ENCODE results near the gene SFSWAP. TPM values are rescaled to one million over a fixed set of nuclear protein-coding genes. Genes with fewer than 3 reads are reported as not detected.

The SFSWAP gene
- total RNA-seq, 1 donor: 59.0 TPM

DNA sequence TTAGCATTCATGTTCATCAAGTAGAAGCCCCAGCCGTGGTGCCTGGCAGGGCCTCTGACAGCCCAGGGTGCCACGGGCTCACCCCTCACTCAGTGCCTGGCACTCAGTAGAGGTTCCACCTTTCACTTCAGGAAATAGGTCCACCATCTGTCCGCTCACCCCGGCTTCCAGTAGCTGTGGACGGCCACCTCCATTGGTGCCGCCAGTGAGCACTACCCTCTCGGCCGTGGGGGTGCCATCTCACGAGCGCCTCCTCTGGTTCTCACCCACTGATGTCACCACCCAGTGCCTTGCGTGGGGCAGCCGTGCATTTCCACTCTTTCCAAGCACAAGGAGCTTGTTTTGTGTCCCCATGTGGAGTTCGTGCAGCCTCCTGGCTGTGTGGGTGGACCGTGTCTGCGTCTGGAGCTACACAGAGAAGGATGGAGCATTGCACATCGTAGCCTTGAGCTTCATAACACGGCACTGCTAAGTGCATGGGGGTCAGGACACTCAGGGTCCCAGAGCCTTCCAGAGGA lies 76.3 kb downstream of the SFSWAP start:
- H3K4me1 ChIP-seq (ENCODE audit: insufficient read depth, low read length): no peaks in the 10 kb centered on the region
- no peaks in the 10 kb centered on the region for H3K27me3 ChIP-seq (ENCODE audit: insufficient read depth, low read length)
- H3K4me3 ChIP-seq (ENCODE audit: low read length): no peak overlapping the region
- no peaks in the 10 kb centered on the region for H3K9me3 ChIP-seq (ENCODE audit: low read depth, low read length)

DNA sequence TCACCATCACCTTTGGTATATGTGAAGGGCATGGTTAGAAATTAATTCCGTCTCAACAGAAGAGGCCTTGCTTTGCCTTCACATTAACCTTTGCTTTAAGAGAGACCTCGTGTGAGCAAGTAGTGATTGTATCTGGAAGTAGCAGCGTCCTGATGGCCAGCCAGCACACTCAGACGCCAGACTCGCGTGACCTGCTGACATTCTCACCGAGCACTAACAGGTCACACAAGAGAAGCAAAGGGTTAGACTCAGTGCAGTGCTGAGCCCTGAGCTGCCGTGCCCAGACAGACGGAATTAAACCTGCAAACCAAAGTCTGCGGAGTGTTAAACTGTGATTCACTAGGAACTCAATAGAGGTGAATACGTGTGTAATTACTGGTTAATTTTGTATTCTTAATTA lies 77.2 kb downstream of the SFSWAP start:
- no peaks in the 10 kb centered on the region for H3K9me3 ChIP-seq (ENCODE audit: low read depth, low read length)
- no peaks in the 10 kb centered on the region for H3K4me1 ChIP-seq (ENCODE audit: insufficient read depth, low read length)
- H3K4me3 ChIP-seq (ENCODE audit: low read length): no peak overlapping the region
- H3K27me3 ChIP-seq (ENCODE audit: insufficient read depth, low read length): no peaks in the 10 kb centered on the region

DNA sequence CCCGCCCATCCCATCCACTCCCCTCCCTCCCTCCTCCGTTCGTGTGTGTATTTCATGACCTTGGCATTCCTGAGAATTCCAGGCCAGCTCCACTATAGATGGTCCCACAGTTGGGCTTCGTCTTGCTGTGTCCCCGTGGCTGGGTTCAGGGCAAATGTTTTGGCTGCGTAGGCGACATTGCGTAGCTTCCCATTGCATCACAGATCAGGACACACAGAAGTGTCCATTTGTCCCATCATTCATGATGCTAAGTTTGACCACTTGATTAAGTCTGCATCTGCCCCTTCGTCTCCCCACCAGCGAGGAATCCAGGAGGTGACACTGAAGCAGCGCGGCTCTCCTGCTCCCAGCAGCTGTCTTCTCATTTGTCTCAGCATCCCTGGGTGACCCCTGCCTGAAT lies 78.7 kb downstream of the SFSWAP start:
- H3K4me3 ChIP-seq (ENCODE audit: low read length): no peak overlapping the region
- H3K9me3 ChIP-seq (ENCODE audit: low read depth, low read length): no peaks in the 10 kb centered on the region
- no peaks in the 10 kb centered on the region for H3K4me1 ChIP-seq (ENCODE audit: insufficient read depth, low read length)
- no peaks in the 10 kb centered on the region for H3K27me3 ChIP-seq (ENCODE audit: insufficient read depth, low read length)

DNA sequence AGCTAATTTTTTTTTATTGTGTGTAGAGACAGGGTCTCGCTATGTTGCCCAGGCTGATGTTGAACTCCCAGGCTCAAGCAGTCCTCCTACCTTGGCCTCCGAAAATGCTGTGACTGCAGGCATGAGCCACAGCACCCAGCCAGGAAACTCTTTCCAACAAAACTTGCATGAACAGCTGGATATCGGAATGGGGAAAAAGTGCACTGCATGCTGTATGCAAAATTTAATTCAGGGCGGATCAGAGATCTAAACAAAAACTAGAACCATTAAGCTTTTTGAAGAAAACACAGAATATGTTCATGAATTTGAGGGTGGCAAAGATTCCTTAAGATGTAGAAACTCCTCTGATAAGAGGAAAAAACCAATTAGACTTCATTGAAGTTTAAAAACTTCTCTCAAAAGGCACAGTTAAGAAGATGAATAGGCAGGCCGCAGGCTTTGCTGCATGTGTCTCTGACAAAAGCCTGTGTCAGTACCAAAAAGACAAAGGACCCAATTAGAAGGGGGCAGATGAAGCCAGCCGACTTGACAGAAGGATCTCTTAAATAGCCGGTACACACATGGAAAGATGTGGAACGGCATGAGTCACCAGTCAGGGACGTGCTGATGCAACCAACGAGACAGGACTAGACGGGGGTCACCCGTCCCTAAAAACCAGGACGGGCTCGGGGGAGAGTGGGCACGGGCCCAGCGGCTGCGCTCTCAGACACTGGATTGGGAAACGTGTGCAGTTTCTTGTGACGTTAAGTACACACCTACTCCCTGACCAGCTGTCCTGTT lies 82.5 kb downstream of the SFSWAP start:
- Histone ChIP-seq H3K9me3 (ENCODE audit: low read depth, low read length) (no peaks in the 10 kb centered on the region), H3K4me3 (ENCODE audit: low read length) (no peak overlapping the region), H3K4me1 (ENCODE audit: insufficient read depth, low read length) (peaks cover 6% of the 10 kb centered on the region), H3K27me3 (ENCODE audit: insufficient read depth, low read length) (no peaks in the 10 kb centered on the region)

DNA sequence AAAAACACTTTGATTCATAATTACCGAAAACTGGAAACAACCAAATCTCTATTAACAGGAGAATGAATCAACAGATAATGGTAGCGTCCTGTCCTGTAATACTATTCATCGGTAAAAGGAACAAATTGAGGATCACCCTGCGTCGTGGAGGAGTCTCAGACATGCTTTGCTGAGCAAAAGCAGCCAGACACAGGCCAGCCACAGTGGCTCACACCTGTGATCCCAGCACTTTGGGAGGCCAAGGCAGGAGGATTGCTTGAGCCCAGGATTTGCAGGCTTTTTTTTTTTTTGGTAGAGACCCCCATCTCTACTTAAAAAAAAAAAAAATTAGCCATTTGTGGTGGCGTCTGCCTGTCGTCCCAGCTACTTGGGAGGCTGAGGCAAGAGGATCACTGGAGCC lies 83.2 kb downstream of the SFSWAP start:
- Histone ChIP-seq H3K4me1 (ENCODE audit: insufficient read depth, low read length) (peaks cover 6% of the 10 kb centered on the region), H3K4me3 (ENCODE audit: low read length) (no peak overlapping the region), H3K27me3 (ENCODE audit: insufficient read depth, low read length) (no peaks in the 10 kb centered on the region), H3K9me3 (ENCODE audit: low read depth, low read length) (no peaks in the 10 kb centered on the region)

DNA sequence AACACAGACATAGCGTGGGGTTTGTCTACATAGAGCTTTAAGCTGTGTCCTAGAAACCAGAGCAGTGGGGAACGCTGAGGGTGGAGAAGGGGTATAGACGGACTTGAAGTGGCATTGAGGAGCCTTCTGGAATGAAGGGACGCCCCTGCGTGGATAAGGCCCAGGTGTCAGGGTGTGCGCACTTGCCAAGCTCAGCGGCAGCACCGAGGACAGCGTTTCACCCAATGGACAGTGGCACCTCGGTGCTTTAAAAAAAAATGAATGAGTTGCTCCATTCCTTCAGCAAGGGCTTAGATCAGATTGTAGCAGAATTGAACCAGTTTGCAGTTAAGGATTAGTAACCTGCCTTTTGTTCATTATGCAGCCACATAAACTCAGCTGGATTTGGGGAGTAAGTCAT lies 83.7 kb downstream of the SFSWAP start:
- Histone ChIP-seq H3K27me3 (ENCODE audit: insufficient read depth, low read length) (no peaks in the 10 kb centered on the region), H3K9me3 (ENCODE audit: low read depth, low read length) (no peaks in the 10 kb centered on the region), H3K4me3 (ENCODE audit: low read length) (no peak overlapping the region), H3K4me1 (ENCODE audit: insufficient read depth, low read length) (peaks cover 6% of the 10 kb centered on the region)

DNA sequence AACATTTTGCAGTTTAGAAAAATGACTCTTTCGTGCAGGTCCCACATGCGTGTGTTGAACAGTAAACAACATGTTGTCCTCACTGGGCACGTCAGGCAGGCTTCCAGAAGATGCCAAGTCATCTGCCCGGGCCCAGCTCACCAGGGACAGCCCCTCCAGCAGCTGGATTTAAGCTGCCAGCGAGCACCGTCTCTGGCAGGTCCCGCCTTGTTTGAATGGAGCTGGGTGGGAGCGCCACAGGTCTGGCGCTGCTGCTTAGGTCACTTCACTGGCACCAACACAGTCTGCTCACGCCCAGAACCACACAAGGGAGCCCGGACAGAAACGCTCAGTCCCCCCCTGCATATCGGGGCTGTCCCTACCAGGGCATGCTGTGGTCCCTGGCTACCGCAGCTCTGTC lies 84.2 kb downstream of the SFSWAP start:
- H3K4me1 ChIP-seq (ENCODE audit: insufficient read depth, low read length): peaks cover 6% of the 10 kb centered on the region
- no peaks in the 10 kb centered on the region for H3K27me3 ChIP-seq (ENCODE audit: insufficient read depth, low read length)
- H3K4me3 ChIP-seq (ENCODE audit: low read length): no peak overlapping the region
- H3K9me3 ChIP-seq (ENCODE audit: low read depth, low read length): no peaks in the 10 kb centered on the region

DNA sequence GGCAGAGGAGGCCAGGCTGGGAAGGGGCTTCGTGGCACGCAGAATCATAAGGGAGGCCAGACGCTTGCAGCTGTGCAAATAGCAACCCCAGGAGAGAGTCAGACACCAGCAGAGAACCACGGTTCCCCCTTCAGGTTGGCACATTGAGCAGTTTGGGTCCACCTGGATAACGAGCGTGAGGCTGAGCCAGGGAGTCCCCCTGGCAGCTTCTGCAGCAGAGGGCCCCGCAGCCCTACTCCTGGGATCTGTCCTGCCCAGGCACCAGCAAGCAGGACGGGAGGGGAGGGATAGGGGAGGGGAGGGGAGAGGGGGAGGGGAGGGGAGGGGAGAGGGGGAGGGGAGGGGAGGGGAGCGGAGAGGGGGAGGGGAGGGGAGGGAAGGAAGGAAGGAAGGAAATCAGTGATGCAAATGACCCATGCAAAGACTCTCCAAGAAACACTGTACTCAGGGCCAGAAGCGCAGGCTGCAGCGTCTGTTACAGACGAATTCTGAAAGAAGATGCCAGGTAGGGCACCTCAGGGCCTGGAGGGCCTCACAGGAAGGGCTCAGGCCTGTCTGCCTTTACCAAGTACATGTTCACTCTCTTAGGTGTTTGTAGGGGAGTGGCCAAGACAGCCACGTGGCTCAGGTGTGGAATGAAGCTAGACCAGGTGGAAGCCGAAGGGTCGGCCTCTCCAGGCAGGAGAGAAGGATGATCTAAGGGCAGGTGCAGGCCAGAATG lies 85.0 kb downstream of the SFSWAP start:
- H3K9me3 ChIP-seq (ENCODE audit: low read depth, low read length): no peaks in the 10 kb centered on the region
- H3K4me1 ChIP-seq (ENCODE audit: insufficient read depth, low read length): peaks cover 6% of the 10 kb centered on the region
- no peak overlapping the region for H3K4me3 ChIP-seq (ENCODE audit: low read length)
- no peaks in the 10 kb centered on the region for H3K27me3 ChIP-seq (ENCODE audit: insufficient read depth, low read length)

DNA sequence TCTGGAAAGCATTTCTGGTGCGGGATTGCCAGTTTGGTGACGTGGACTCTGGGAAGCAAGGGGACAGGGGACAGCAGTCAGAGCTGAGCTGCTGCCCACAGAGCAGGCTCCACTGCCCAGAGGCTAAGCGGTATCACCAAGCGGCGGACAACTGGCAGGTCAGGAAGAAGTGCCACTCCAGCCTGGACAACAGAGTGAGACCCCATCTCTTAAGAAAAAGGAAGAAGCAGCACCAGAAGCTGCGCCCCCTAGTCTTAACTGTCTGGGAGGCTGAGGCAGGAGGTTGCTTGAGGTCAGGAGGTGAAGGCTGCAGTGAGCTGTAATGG lies 85.5 kb downstream of the SFSWAP start:
- no peaks in the 10 kb centered on the region for H3K9me3 ChIP-seq (ENCODE audit: low read depth, low read length)
- H3K4me3 ChIP-seq (ENCODE audit: low read length): no peak overlapping the region
- H3K27me3 ChIP-seq (ENCODE audit: insufficient read depth, low read length): no peaks in the 10 kb centered on the region
- H3K4me1 ChIP-seq (ENCODE audit: insufficient read depth, low read length): peaks cover 6% of the 10 kb centered on the region

DNA sequence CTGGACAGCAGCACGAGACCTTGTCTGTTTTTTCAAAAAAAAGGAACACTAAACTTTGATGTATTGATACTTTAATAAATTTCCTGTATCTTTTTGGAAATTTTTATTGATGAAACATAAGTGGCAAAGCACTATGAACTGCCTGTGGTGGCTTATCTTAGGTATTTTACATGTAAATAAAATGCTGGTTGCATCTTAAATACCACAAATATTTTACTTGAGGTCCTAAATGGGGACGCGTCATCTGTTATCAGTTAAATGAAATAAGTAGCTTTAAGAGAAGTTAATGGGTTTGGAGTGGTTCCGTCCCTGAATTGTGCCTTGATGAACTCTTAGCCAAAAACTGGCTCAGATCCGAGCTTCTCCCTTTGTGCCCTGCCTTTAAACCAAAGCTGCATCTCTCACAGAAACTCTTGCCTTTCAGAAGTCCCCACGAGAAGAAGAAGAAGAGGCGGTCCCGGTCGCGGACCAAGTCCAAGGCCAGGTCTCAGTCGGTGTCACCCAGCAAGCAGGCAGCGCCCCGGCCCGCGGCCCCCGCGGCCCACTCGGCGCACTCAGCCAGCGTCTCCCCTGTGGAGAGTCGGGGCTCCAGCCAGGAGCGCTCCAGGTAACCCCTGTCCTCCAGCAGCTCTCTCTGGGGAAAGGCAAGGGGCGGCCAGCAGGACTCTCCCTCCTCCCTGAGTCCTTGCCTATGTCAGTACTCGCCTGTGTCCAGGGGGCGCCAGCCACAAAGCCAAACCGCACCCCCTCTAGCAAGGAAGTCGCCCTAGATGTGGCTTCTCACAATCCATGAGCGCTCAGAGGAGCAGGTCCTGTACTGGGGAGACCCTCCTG lies 86.1 kb downstream of the SFSWAP start:
- Histone ChIP-seq H3K9me3 (ENCODE audit: low read depth, low read length) (no peaks in the 10 kb centered on the region), H3K27me3 (ENCODE audit: insufficient read depth, low read length) (no peaks in the 10 kb centered on the region), H3K4me3 (ENCODE audit: low read length) (no peak overlapping the region), H3K4me1 (ENCODE audit: insufficient read depth, low read length) (peaks cover 6% of the 10 kb centered on the region)

DNA sequence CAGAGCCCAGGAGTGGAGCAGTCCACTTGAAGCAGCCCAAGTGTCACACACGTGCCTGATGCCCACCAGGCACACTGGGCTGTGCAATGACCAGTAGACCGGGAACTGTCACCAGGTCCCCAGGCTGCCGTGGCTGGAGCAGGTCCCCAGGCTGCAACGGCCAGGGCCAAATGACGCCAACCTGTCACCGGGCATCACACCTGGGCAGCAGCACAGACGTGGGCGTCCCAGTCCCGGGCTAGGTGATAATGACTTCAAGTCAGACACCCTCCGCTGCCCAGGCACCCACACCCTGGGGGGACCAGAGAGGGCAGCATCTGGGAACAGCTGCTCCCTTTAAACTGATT lies 86.7 kb downstream of the SFSWAP start:
- Histone ChIP-seq H3K4me1 (ENCODE audit: insufficient read depth, low read length) (peaks cover 6% of the 10 kb centered on the region), H3K9me3 (ENCODE audit: low read depth, low read length) (no peaks in the 10 kb centered on the region), H3K27me3 (ENCODE audit: insufficient read depth, low read length) (no peaks in the 10 kb centered on the region), H3K4me3 (ENCODE audit: low read length) (no peak overlapping the region)

DNA sequence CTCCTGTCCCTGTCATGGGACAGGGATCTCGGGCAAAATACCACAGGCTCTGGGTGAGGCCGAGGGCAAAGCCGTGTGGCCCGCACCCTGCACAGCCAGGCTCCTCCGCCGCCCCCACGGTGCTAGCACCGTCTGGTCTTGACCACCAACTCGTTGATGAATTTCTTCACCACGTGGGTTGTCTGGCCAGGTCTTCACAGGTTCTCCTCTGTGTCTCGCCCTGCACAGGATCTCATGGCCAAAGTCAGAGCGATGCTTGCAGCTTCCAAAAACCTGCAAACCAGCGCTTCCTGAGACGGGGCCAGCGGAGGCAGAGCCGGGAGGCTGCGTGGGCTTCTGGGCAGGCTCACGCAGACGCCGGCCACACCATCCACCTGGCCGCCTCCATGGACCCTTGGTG lies 88.3 kb downstream of the SFSWAP start:
- no peaks in the 10 kb centered on the region for H3K27me3 ChIP-seq (ENCODE audit: insufficient read depth, low read length)
- no peak overlapping the region for H3K4me3 ChIP-seq (ENCODE audit: low read length)
- H3K9me3 ChIP-seq (ENCODE audit: low read depth, low read length): no peaks in the 10 kb centered on the region
- peaks cover 16% of the 10 kb centered on the region for H3K4me1 ChIP-seq (ENCODE audit: insufficient read depth, low read length)

DNA sequence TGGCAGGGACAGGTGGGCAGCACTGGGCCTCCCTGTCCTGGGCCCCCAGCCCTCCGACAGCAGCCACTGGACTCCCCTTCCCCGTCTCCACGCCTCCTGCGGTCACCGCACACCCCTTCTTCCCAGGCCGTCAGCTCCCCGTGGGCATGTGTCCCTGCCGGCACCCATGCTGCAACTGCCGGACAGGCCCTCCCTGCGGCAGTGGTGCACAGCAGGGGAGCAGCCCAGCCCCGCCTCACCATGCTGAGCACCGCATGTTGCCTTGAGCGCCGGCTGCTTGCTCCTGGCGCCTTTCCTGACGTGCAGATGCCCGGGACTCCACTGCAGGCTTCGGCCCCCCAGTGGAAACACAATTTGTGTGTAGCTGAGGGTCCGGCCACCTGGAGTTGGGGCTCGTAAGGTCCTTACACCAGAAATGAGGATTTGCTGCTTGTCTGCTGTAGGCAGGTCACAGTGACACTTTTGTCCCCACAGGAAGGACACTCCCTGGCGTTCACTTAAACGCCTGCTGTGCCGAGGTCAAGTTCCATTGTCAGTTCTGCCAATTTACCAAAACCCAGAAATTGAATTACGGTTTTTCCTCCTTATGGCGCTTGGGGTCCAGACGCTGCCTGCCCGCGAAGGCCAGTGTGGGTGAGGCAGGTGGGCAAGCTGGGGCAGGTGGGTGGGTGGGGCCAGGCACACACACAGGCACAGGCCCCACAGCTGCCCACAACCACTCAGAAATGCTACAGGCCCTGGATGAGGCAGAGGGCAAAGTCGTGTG lies 89.1 kb downstream of the SFSWAP start:
- no peaks in the 10 kb centered on the region for H3K27me3 ChIP-seq (ENCODE audit: insufficient read depth, low read length)
- H3K4me1 ChIP-seq (ENCODE audit: insufficient read depth, low read length): peaks cover 16% of the 10 kb centered on the region
- no peak overlapping the region for H3K4me3 ChIP-seq (ENCODE audit: low read length)
- no peaks in the 10 kb centered on the region for H3K9me3 ChIP-seq (ENCODE audit: low read depth, low read length)

DNA sequence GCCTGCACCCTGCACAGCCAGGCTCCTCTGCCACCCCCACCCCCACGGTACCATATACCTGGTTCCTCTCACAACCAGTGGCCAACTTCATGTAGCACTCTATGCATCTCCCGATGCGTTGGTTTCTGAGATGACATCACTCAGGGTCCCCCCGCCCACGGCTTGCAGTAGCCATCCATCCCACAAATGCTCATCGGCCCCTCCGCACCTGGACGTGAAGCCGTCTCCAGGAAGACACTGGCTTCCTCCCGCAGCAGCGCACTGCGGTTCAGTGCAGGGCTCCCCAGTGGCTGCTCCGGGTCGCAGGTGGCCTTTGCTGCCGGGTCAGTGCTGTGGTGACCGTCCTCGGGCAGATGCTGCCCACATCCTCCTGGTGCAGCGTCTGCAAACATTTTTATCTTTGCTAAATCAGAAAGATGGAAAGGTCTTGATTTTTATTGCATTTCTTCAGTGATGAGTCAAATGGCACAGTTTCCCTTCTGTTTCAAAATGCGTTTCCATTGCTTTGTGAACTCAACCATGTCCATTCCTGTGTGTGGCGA lies 89.8 kb downstream of the SFSWAP start:
- H3K27me3 ChIP-seq (ENCODE audit: insufficient read depth, low read length): no peaks in the 10 kb centered on the region
- H3K9me3 ChIP-seq (ENCODE audit: low read depth, low read length): no peaks in the 10 kb centered on the region
- H3K4me1 ChIP-seq (ENCODE audit: insufficient read depth, low read length): peaks cover 16% of the 10 kb centered on the region
- H3K4me3 ChIP-seq (ENCODE audit: low read length): no peak overlapping the region

Measured in mononuclear cell (primary cell).